GM21529 (cell line): ENCODE data around the gene LMTK3.

Experiments
- ATAC-seq: cut with Tn5 transposase; IDR thresholded peaks from one replicate; pipeline ENCODE4 v1.9.1; 2021; ENCODE audit not compliant: unreplicated experiment

LMTK3 gene, protein sequence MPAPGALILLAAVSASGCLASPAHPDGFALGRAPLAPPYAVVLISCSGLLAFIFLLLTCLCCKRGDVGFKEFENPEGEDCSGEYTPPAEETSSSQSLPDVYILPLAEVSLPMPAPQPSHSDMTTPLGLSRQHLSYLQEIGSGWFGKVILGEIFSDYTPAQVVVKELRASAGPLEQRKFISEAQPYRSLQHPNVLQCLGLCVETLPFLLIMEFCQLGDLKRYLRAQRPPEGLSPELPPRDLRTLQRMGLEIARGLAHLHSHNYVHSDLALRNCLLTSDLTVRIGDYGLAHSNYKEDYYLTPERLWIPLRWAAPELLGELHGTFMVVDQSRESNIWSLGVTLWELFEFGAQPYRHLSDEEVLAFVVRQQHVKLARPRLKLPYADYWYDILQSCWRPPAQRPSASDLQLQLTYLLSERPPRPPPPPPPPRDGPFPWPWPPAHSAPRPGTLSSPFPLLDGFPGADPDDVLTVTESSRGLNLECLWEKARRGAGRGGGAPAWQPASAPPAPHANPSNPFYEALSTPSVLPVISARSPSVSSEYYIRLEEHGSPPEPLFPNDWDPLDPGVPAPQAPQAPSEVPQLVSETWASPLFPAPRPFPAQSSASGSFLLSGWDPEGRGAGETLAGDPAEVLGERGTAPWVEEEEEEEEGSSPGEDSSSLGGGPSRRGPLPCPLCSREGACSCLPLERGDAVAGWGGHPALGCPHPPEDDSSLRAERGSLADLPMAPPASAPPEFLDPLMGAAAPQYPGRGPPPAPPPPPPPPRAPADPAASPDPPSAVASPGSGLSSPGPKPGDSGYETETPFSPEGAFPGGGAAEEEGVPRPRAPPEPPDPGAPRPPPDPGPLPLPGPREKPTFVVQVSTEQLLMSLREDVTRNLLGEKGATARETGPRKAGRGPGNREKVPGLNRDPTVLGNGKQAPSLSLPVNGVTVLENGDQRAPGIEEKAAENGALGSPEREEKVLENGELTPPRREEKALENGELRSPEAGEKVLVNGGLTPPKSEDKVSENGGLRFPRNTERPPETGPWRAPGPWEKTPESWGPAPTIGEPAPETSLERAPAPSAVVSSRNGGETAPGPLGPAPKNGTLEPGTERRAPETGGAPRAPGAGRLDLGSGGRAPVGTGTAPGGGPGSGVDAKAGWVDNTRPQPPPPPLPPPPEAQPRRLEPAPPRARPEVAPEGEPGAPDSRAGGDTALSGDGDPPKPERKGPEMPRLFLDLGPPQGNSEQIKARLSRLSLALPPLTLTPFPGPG (N-terminal part only)

DNA sequence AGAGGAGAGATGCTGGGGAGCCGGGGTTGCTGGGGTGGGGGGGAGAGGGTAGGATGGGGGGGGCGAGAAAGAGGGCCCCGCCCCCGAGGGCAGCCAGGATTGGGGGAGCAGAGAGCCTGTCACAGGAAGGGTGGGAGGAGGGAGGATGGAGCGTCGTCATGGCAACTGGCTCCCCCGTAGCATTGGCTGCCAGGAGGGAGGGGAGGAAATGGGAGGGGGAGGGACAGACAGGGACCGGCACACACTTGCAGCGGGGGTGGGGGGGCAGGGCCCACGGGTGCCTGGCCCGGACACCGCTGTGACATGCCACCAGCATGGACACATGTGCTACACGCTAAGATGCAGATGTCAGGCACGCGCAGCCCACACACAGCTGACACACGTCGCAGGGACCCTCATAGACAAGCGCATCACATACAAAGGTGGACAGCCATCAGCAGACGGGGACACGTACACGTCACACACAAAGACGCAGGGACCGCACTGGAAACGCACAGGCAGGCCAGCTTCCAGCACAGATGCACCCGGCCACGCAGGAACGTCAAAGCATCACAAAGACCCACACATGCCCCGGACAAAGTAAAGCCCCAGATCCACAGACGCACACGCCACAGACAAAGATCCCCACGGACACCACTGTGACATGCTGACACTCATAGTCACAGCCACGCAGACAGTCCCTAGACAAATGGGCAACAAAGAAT lies at the start of gene LMTK3:
Gene LMTK3, minus strand, starts transcription at position 36 of the 704 bp plus-strand sequence. CDS start 259 bp downstream, outside the sequence.
- ATAC-seq = no peak

DNA sequence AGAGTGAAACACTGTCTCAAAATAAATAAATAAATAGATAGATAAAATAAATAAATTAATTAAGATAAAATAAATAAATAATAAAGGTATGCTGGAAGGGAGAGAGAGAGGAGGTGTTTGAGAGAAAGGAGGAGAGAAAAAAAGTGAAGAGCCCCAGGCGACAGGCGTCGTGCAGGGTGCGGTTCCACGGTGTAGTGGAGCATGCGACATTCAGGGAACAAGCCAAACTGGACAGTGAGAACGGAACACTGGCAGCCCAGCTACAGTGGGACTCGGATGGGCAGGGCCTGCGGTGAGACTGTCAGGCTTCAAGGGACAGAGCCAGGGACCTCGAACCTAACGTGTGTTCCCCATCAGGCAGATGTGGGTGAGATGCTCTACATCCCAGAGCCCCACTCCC lies 49.8 kb upstream of the LMTK3 start:
- no peak for ATAC-seq

DNA sequence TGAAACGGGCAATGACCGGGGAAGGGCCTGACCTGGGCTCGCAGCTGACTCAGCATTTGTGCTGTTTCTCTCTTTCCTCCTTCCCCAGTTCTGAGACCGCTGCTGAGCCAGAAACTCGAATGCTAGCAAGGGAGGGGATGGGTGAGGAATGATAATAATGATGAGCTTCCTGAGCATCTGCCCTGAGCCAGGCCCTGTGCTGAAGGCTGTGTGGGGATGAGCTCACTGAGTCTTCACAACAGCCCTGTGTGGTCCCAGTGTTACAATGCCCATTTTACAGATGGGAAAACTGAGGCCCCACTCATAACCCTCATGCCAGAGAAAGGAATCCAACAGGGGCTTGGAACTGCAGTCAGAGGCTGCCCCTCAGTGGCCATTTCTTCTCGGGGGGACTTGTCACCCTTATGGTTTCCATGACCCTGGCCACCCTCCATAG lies 48.5 kb upstream of the LMTK3 start:
- ATAC-seq = no peak

DNA sequence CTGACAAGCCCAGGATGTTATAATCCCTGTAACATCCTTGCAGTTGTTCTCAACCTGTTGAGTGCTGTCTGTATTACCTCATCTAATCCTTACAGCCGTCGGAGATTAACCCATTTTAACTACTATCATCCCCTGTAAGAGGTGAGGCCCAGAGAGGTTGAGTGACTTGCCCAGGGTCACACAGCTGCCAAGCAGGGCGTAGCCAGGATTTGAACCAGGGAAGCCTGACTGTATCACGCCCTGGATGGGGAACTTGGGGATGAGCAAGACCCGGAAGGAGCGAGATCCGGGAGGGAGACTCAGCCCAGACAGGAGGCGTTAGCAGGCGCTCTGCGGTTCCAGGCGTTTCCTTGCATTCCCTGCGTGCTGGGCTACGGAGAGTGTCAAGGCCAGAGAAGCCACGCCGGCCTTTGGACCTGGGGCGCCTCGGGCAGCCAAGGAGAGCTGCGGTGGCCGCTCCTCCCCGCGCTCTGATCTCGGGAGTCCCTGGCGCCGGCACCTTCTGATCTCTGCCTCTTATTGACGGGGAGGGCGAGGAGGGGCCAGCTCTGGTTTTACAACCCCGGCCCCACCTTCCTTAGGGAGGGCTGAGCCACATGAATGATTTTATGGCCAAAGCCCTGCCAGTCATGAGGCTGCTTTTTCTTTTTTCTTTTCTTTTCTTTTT lies 46.5 kb upstream of the LMTK3 start:
- no peak for ATAC-seq

DNA sequence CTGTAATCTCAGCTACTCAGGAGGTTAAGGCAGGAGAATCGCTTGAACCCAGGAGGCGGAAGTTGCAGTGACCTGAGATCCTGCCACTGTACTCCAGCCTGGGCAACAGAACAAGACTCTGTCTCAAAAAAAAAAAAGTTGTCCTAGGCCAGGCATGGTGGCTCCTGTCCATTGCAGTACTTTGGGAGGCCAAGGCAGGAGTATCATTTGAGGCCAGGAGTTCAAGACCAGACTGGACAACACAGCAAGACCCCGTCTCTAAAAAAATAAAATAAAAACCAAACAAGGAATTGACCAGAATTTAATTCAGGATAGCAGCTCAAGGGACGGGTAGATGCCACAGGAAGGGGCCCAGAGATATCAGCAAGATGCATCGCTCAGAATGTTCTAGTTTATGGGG lies 45.2 kb upstream of the LMTK3 start:
- ATAC-seq = no peak

DNA sequence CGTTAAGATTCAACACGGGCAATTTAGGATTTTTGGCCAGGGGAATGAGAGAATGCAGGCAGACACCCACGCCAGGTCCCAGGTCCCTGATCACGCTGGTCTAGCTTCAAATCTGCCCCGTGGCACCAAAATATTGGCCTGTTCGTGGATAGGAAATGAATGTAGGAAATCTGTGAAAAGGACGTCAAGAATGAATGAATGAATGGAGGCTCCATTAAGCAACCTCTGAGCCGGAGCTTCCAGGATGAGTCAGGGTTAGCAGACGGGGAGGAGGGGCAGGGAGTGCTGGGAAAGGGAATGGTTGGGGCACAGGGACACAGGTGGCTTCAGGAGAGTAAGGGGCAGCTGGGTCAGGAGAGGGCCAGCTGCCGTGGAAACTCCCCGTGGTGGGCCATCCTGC lies 44.5 kb upstream of the LMTK3 start:
- ATAC-seq = no peak

DNA sequence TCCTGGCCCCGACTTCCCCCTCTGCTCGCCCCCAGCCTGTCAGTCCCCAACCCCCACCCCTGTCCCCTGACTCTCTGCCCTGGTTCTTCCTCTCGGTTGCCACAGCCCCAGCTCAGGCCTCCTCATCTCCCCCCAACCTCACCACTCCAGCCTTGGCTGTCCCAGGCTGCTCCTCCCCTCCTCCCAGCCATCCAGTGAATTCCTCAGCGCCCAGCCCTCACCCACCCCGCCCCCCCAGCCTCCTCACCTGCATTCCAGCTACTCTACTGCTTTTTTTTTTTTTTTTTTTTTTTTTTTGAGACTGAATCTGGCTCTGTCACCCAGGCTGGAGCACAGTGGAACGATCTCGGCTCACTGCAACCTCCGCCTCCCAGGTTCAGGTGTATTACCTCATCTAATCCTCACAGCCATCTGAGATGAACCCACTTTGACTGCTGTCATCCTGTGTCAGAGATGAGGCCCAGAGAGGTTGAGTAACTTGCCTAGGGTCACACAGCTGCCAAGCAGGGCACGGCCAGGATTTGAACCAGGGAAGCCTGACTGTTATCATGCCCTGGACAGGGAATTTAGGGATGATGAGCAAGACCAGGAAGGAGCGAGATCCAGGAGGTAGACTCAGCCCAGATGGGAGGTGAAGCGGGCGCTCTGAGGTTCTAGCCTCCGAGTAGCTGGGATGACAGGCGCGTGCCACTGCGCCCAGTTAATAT lies 42.9 kb upstream of the LMTK3 start:
- no peak for ATAC-seq

DNA sequence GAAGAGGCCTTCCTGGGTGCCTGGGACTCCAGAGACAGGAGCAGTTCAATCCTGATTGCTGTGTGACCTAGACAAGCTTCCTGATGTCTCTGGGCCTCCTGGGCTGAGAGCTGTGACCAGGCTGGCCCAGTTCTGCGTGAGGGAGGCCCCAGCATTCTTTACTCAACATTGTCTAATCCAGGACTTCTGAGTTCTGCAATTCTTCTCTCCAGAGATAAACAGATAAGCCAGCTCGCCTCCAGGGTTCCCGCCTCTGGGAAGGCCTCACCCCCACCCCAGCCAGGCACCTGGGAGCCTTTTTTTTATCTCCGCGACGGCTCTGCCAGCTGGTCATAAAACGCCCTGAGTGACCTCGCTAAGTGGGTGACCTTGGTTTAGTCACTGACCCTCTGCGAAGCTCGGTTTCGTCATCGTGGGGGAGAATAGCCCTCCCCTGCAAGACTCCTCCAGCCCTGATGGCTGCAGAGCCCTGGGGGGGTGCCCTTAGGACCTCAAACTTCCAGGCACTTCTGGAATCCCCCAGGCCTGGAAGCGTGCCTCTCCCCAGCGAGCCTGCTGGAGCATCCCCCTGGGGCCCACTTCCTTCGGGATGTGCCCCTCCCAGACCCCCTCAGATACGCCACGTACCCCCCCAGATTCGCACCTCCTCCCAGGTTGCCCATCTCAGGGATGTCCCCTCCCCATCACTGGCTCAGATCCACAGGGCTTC lies 42.2 kb upstream of the LMTK3 start:
- no peak for ATAC-seq

DNA sequence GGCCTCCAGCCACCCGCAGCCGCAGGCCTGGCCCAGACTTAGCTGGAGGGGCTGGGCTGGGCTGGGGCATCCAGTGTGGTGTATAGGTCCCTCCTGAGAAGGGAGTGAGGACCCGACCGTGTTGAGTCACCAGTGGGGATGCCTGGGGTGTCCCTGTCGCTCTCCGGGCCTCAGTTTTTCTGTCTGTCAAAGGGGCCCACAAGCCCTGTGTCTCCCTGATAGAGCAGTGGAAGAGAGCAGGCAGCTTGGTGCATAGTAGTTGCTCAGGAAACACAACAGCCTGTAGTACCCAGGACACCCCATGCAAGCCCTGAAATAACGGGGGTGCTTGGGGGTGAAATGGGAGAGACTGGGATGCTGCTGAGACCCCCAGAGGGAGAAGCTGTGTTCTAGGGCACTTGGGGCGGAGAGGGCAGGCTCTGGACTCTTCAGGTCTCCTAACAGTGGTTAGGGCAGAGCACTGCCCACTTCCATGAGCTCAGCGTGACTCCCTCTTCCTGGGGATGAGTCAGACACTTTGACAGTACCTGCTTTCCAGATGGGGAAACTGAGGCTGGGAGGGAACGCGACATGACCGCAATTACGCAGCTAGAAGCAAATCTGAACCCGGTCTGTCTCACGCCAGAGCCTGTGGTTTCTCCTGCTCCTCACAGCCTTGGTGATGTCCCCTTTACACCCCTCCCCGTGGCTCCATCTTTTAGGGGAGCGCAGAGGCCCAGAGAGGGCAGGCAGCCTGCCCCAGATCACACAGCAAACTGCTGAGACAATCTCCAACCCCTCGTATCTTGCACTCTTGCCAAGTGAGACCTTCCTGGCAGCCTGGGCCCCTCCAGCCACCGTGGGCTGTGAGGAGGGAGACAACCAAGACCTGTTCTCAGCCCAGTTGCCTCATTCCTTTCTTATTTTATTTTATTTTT lies 41.0 kb upstream of the LMTK3 start:
- no peak for ATAC-seq

DNA sequence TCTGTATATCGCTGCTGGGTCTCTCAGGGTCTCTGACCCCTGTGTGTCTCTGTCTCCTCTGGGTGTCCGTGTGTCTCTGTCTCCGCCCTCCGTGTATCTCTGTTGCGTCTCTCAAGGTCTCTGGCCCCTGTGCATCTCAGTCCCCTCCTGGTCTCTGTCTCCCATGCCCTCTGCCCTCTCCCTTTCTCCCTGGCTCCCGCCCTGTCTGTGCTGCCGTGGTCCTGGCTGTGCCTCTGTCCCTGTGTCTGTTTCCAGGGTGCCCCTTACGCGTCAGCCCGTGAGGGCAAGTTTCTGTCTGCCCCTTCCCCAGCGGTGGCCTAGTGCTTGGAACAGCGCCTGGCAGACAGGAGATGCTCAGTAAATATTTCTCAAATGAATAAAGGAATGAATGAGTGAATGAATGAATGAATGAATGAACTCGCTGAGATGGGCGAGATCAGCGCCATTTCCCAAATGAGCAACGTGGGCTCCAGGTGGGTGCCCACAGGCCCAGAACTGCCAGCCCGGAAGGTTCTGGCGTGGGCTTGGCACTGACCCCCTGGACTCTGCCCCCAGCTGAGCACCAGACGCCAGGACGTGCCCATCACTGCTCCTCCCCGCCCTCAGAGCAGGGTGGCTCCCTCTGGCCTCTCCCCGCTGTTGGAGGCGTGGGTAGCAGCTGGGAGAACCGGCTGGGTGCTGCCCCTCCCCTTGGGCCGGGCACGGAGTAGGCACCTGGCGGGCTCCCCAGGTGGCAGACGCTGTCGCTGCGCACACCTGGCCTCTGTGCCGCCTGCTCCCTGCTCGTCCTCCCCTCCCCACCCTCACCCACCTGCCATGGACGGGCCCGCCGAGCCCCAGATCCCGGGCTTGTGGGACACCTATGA lies 40.0 kb upstream of the LMTK3 start, which contains the start of gene SULT2B1:
Gene SULT2B1, plus strand, starts transcription at position 736 of the 866 bp plus-strand sequence. Its CDS starts 81 bp downstream, at position 817.
- ATAC-seq = no peak

DNA sequence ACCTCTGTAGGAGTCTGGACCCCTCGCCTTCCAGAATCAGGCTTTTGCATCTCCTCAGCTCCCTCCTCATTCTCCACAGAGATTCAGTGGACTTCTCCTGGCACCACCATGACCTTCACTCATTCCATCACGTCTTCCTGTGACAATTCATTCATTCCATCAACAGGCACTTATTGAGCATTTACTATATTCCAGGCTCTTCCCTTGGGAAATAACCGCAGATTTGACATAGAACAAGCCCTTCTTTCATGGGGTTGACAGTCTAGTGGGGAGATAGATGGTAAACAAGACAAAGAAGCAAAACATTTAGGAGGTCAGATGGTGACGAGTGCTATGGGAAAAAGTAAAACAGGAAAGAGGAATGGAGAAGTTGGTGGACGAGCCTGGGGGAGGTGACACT lies 37.7 kb upstream of the LMTK3 start:
- no peak for ATAC-seq

DNA sequence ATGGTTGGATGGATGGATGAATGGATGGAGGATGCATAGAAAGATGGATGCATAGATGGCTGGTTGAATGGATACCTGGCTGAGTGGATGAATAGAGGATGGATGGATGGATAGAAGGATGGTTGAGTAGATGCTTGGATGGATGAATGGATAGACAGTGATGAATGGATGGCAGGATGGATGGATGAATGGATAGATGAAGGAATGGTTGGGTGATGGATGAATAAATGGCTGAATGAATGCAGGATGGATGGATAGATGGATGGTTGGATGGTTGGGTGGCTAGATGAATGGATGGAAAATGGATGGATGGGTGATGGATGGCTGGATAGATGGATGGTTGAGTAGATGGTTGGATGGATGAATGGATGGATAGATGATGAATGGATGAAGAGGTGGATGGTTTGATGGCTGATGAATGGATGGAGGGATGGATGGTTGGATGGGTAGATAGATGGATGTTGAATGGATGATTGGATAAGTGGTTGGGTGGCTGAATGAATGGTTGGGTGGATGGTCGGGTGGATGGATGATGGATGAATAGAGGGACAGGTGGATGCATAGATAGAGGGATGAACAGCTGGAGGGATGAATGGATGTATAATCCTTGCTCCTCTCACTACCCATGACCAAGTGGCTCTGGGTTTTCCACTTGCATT lies 36.7 kb upstream of the LMTK3 start:
- ATAC-seq = no peak

DNA sequence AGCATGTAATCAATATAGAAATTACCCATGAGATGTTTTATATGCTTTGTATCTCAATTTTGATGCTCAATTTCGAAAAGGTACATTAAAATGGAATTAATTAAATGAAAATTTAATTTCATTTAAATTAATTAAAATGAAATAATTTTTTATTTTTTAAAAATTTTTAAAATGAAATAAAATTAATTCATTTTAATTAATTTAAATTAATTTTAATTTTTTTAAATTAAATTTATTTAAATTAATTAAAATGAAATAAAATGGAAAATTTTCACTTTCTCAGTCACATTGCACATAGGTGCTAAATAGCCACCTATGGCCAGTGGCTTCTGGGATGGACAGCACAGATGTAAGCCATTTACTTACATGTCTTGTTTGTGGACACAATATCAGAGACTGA lies 36.1 kb upstream of the LMTK3 start:
- ATAC-seq = no peak

DNA sequence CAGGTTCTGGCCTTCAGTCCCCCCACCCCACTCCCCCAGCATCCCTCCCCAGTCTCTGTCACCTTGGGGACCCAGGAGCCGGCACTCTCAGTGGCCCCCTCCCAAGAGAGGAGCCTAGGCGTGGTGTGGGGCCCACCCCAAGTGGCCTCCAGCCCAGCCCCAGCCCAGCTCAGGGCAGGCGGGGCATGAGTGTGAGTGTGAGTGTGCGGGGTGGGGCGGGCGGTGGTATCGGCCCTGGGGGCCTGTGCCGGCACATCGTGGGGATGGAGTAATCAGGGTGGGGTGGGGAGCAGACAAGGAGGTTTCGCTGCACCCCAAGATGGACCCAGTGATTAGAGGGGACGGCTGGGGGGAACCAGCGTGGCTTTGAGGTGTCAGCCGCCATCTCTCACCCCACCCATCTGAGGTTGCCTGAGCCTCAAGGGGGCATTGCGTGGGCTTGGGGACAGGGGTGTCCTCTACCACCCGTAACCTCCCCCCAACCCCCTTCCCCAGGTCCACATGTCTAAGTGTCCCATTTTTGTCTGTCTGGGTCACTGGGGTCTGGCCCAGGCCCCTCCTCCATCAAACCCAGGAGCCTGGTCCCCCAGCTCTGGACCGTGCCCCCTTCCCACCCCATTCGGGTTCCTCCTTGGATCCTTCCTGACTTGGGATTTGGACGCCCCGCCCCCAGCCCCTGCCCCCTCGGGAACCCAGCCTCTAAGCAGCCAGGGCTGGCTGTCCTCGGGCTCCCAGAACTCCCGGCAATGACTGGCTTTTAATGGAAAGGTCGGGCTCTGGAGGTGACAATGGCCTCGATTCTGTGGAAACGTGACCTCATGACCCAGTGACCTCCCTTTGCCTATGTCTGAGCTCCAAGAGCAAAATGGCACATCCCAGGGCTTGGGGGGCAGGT lies 33.5 kb upstream of the LMTK3 start:
- no peak for ATAC-seq

DNA sequence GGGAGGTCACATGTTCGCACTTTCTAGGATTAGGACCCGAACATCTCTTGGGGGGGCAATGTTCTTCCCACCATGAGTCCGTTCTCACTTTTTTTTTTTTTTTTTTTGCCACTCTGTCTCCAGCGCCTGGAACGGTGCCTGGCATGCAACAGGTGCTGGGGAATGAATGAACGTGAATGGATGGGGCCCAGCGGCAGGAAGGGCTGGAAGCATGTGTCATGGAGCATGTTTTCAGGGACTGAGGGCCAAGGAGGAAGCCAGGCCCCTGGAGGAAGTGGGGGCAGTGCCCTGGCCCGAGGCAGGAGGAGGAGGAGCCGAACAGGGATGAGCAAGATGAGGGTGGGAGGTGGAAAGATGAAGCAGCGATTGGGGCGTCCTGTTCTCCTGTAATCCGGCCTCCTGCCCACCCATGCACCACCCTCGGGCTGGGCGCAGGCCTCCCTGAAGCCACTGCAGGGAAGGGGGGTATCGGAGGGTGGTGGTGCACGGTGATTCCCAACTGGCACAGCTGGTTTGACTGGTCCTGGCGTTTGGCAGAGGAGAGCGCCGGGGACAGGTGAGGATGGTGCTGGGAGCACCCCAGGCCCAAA lies 31.6 kb upstream of the LMTK3 start:
- no peak for ATAC-seq
